Lower leg skin (tissue), 4 donors: ENCODE measurements around the gene NHLH1. TPM values are rescaled to one million over a fixed set of nuclear protein-coding genes. Genes with fewer than 3 reads are reported as not detected.

Experiments
- DNase-seq, 2 donors: peaks; one replicate each; pipeline ENCODE4 v3.0.0-alpha.2; 2019; ENCODE audit warnings: low spot score in 2 of 2
- H3K4me3 ChIP-seq: fragments of 200-600 bp; sonication (generic); 2 replicates; pipeline ENCODE4 v1.5.1; 2017; ENCODE audit warnings: mild to moderate bottlenecking, low read depth; ENCODE audit not compliant: poor library complexity, severe bottlenecking
- POLR2A ChIP-seq, 2 donors: fragments of 450-650 bp; IDR thresholded peaks; one replicate each; pipeline ENCODE4 v1.6.1; 2016 to 2017; ENCODE audit warnings: antibody characterized with exemption in 2 of 2, mild to moderate bottlenecking in 1 of 2, moderate library complexity in 1 of 2
- WGBS, 2 donors: methylation state at CpG; one replicate each; pipeline ENCODE4 v1.1.5; 2018; 5-methylcytosine and 5-hydroxymethylcytosine counted together
- intact Hi-C: fragments of 100-400 bp; cut with DNase I; formaldehyde crosslinking; loops from one replicate; pipeline ENCODE4 v1.15.0; 2023; ENCODE audit warnings: low total_unique reads
- total RNA-seq, 4 donors: library from RNA; depleted of rRNA; stranded (reverse); fragments of >200 nt; gene quantifications; one replicate each; pipeline ENCODE4 v1.1.0, GENCODE V29; 2016
- TF ChIP-seq, protein P1 (sequence below), 3 donors: fragments of 450-650 bp; IDR thresholded peaks; one replicate each; pipeline ENCODE4 v1.5.1; 2016; ENCODE audit warnings: antibody characterized with exemption in 3 of 3, mild to moderate bottlenecking in 3 of 3, moderate library complexity in 2 of 3

The NHLH1 gene
- total RNA-seq, 4 donors from 2014 or later: 0.10 TPM; not detected in 3

DNA sequence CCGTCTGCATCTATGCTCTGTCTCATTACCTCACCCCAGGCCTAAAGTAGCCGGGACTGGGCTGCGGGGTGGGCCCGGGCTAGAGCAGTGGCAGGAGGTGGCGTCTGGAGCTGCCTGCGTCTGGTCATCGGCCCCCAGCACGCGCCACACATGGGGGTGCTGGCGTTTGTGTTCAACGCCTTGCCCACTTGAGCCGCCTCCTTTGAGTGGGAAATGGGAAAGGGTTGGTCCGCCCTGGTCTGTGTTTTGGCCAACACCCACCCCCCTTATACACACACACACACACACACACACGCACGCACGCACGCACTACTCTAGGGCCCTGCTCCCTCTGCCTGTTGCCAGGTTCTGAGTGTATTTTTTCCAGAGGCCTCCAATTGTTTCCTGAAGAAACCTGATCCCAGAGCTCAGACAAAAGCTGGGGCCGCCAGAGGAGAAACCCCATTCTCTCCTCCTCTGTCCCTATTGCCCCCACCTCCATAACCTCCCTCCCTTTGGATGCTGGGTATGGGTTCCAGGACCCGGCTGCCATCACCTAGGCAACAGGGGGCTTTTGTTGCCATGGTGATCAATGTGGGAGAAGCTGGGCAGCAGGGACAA, 43.6 kb downstream of the NHLH1 start:
- H3K4me3 ChIP-seq: no peak overlapping the region
- no peak for DNase-seq
- TF ChIP-seq POLR2A (IDR thresholded peaks at IDR 0.05): no peak
- TF ChIP-seq, protein P1, sequence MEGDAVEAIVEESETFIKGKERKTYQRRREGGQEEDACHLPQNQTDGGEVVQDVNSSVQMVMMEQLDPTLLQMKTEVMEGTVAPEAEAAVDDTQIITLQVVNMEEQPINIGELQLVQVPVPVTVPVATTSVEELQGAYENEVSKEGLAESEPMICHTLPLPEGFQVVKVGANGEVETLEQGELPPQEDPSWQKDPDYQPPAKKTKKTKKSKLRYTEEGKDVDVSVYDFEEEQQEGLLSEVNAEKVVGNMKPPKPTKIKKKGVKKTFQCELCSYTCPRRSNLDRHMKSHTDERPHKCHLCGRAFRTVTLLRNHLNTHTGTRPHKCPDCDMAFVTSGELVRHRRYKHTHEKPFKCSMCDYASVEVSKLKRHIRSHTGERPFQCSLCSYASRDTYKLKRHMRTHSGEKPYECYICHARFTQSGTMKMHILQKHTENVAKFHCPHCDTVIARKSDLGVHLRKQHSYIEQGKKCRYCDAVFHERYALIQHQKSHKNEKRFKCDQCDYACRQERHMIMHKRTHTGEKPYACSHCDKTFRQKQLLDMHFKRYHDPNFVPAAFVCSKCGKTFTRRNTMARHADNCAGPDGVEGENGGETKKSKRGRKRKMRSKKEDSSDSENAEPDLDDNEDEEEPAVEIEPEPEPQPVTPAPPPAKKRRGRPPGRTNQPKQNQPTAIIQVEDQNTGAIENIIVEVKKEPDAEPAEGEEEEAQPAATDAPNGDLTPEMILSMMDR (IDR thresholded peaks at IDR 0.05): no peak
- intact Hi-C loops: no loop called here
- WGBS, 2 donors: 44 to 60% methylated on average over 19 of the region's 19 CpGs

DNA sequence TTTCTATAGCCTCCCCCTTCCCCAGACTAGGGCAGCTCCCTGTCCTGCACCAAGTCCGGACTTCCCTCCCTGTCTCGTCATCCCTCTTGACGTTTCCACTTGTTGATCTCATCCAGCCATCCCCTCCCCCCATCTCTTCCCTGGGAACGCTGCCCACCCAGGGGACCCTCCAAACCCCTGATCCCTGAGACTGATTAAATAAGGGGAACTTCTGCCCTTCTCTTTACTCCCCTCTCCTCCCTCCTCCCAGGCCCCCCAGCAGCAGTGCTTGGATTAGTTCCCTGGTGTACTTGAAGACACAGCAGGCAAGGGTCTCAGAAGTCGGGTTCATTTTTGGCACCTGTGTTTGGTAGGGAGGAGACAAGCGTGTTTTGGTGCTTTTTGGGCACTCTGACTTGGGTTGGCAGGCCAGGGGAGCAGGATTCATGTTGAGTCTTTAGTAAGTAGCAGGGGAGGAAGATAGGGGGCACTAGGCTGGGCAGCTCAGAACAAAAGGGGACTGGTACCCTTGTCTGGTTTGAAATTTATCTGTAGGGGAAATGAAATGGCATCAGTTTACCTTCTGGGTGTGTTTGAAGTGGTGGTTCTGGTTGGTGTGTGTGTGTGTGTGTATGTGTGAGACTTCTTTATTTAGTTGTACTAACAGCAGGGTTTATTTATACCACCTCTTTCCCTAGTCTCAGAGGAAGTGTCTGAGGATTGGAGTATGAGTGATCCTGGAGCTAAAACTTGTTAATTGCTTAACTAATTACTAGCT, 44.6 kb downstream of the NHLH1 start:
- TF ChIP-seq, protein P1 (IDR thresholded peaks at IDR 0.05): no peak
- TF ChIP-seq POLR2A (IDR thresholded peaks at IDR 0.05): no peak
- DNase-seq: no peak
- 47 to 50% methylated on average over 6 of the region's 6 CpGs for WGBS, 2 donors
- intact Hi-C loops: no loop called here
- no peak overlapping the region for H3K4me3 ChIP-seq

DNA sequence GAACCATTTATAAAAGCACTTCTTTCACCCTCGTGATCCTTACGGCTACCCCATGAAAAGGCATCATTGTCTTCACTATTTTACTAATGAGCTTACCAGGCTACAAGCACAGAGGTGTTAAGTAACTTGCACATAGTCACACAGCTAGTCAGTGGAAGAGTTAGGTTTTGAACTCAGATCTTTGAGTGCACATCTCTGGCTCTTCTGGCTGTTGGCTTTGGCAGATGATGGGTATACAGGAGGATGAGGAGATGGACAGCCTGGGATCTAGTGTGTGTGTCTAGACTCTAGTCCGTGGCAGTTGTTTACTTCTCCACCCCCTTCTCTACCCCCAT, 45.1 kb downstream of the NHLH1 start:
- TF ChIP-seq, protein P1 (IDR thresholded peaks at IDR 0.05): no peak
- no peak for TF ChIP-seq POLR2A (IDR thresholded peaks at IDR 0.05)
- DNase-seq: no peak
- H3K4me3 ChIP-seq: no peak overlapping the region
- intact Hi-C loops: no loop called here
- WGBS, 2 donors: 77 to 88% methylated on average over 3 of the region's 3 CpGs

DNA sequence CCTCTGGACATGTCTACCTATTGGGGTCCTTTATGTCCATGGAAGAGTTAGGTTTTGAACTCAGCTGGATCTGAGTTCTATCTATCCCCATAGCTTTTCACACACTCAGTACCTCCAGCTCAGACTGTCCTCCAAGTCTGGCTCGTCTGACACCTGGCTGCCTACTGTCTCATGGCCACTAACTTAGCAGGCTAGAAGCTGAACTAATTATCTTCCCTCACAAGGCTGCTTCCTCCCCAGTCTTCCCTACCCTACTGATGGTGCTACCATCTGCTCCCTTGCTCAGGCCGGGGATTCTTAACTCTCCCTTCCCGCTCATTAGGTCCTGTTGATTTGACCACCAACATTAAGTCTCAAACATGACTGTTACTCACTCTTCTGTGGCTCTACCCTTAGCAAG, 46.8 kb downstream of the NHLH1 start:
- WGBS, 2 donors: 79 to 82% methylated on average over 3 of the region's 3 CpGs
- TF ChIP-seq, protein P1 (IDR thresholded peaks at IDR 0.05): no peak
- TF ChIP-seq POLR2A (IDR thresholded peaks at IDR 0.05): no peak
- DNase-seq: no peak
- intact Hi-C loops: no loop called here
- no peak overlapping the region for H3K4me3 ChIP-seq

DNA sequence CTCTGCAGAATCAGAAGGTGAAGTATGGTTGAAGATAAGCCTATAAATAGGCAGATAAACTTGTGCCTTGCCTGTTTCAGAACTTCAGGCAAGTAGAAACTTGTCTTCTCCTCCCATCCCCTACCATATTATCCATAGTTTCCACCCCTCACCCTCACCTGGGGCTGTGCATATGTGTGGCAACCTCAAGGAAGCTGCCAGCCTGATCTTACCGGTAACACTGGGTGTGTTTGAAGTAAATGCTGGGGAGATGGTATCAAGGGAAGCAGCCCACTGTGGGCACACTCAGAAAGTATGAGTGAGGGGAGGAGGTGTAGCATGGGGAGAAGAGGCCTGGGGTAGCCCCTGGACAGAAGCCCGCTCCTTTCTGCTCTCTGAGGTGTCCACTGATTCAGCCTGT, 48.0 kb downstream of the NHLH1 start:
- TF ChIP-seq POLR2A (IDR thresholded peaks at IDR 0.05): no peak
- TF ChIP-seq, protein P1 (IDR thresholded peaks at IDR 0.05): no peak
- peak; percentile 58 to 60 for DNase-seq
- 53 to 67% methylated on average over 2 of the region's 2 CpGs for WGBS, 2 donors
- intact Hi-C loops: no loop called here
- H3K4me3 ChIP-seq: no peak overlapping the region
